Hematopoietic multipotent progenitor cell treated with erythropoietin and hydrocortisone succinate and interleukin-3 and kit ligand, for 17 days (in vitro differentiated cells): Measurements from ENCODE around the gene TMEM132D.

Experiments used
- DNase-seq: peaks from one replicate; pipeline ENCODE4 v3.0.0-alpha.2; 2015; ENCODE audit warnings: low spot score

TMEM132D gene

DNA sequence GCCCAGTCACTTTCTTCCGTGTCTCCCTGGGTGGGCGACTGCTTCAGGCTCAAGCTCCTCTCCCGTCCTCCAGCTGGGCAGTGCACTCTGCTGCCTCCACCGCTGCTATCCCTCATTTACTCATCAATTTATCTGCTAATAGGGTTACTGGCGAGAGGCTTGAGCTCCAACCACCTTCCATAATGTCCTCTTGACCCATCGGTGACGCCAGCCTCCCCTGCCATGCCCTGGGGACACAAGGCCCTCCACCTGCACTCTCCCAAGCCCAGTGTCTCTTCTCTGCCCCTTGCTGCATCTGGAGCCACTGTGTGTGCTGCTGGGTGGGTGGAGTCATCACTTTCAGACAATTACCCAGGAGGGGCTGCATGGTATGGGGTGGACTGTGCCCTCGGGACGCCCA, 78.5 kb downstream of the TMEM132D start:
- no peak for DNase-seq

DNA sequence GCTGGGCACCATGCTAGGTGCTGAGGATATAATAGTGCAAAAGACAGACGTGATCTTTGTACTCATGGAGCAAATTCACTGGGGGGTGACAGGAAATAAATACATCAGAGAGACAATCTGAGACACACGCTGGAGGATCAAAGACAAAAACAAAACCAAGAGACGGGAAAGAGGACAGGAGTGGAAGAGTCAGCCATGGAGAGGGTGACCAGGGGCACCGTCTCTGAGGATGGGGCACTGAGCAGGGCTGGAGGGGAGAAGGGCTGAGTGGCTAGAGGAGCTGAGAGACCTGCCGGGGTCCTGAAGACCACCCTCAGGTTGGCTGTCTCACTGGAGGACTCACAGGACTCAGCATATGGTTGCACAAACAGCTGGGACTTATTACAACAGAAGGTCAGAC, 81.9 kb downstream of the TMEM132D start:
- DNase-seq = no peak

DNA sequence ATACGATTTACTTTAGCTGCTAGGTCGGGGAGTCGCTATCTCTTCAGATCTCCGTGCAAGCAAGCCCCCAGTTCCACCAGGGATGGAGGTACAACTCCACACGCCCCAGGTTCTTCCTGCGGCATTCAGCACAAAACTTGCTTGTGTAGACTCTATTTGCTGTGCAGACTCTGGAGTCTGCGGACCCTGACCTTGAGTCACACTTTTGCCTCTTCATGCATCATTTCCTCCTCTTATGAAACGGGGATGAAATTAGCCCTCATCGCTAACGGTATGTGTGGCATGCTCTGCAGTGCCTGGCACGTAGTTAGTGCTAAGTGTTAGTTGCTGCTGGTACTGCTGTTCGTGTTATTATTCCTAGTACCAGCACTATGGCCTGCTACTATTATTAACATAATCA, 84.4 kb downstream of the TMEM132D start:
- no peak for DNase-seq

DNA sequence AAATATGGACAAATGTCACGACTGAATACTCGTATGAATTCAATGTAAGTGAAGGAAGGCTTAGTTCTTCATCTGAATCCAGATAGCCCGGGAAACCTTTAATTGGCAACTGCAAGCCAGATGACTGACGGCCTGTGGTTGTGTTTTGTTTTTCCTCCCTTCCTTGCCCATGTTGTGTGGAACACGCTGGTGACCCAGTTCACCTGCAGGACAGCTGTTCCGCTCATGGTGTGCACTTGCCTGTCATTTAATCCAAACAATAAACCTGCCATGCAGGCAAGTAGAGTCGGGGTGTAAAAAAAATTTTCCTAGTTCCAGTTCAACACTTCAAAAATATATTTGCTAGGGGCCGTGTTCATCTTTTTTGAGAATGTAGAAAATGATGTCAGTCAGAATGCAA, 88.0 kb downstream of the TMEM132D start:
- no peak for DNase-seq

DNA sequence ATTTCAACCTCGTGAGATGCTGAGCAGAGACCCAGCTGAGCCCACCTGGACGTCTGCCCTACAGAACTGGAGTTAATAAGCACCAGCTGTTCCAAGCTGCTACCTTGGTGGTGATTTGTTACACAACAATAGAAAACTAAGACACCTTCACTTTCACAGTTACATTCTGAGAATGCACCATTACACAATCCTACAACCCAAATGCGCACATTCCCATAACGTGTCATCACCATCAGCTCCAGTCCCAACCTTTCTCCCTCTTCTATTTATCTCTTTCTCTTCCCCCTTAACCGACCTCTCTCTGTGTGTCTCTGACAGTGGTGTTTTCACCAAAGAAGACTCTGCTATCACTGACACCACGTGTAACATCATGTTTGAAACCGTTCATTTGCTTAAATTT, 91.9 kb downstream of the TMEM132D start:
- DNase-seq = no peak

DNA sequence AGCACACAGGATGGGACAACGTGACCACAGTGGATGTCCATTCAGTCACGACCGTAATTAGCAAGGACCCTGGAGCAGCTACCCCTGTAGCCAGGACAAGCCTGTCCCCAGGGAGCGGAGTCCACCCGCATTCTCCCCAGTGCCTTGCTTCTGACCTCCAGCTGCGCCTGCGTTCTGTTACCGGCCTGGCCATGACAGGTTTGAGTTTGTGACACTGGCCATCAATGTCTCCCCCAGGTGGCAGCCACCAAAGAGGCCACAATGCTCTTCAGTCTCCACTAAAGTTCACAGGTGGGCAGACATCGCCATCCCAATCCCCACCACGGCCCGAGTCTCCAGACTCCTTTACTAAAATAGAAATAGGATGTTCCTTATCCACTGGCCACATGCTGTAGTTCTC, 96.7 kb downstream of the TMEM132D start:
- DNase-seq = no peak

DNA sequence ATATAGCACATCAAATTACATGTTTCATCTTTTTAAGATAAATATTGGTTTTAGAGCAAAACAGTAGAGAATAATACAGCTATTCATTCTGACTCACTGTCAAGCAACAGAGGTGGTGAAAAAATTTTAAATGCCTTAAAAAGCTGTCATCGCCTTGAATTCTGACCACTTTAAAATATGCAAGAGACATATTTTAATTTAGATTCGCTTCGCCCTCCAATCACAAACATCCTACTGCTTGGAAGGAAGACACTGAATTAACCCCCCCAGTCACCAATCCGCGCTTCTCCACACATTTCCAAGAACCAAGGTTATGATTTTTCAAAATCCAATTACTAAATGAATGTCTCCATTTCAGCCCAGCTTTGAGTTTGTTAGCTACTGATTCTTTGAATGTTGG, 112.4 kb downstream of the TMEM132D start:
- no peak for DNase-seq

DNA sequence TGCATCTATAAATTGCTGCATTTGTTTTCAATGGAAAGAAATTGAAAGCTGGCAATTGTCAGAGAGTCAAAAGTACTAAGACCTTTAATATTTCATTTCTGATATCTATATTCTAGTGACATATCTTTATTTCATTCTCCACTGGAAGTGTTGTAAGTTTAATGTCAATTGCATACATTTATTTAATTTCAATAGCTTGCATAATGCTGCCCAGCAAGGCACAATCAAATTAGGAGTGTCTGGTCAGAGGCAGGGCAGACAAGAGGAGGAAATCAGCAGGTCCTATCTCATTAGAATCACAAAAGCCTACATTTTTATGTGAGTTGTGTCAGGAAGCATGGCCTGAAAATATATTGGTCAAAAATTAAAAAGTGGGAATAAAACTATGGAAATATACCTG, 112.9 kb downstream of the TMEM132D start:
- no peak for DNase-seq

DNA sequence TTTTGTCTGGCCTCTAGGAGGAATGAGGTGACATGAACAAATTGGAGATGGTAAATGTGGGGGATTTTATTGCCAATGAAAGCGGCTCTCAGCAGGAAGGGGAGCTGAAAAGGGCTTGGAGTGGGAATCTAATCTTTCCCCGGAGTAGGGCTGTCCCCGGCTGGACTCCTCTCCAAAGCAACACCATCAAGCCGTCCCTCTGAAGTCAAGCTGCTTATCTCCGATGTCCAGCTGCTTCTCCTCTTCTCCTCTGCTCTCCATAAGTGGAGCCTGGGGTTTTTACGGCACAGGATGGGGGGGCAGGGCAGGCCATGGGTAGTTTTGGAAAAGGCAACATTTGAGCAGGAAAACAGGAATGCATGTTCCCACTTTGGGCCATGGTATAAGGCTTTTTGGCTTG, 113.5 kb downstream of the TMEM132D start:
- no peak for DNase-seq

DNA sequence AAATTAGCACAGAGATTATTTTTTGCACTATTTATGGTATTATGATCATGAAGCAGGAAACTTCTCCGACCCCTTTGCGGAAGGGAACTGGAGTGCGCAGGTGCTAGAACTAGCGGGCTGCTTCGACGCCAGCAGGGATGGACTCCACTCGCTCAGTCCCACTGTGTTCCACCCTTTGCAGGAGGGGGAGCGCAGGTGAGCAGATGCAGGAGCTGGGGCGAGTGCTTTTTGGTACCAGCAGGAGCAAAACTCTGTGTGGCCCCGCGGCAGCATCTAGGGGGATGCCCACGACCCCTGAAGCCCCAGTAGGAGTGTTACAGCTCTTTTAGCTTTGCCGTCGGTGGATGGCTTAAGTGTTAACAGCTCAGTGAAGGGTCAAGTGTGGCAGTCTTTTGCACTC, 113.9 kb downstream of the TMEM132D start:
- DNase-seq = no peak

DNA sequence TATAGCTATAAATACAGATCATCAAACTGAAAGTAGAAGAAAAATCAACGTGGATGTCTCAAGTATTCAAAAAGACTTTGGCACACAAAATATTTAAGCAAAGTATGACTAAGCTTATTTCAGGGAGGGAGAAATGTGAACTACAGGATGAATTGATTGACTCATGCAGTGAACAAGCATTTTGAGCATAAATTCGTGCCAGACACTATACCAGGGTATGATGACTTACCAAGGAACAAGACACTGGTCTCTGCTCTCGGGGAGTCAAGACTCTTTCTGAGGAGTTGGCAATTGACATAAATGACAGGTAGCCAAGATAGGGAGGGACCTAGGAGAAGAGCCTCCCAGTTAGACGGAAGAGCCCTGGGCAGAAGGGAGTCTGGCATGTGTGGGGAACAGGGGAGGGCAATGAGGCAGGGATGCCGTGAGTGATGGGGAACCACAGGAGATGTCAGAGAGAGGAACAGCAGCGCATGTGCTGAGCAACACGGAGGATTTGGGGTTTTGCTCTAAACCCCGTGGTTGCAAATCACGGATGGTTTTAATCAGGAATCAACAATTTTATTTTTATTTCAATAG, 115.2 kb downstream of the TMEM132D start:
- DNase-seq = no peak

DNA sequence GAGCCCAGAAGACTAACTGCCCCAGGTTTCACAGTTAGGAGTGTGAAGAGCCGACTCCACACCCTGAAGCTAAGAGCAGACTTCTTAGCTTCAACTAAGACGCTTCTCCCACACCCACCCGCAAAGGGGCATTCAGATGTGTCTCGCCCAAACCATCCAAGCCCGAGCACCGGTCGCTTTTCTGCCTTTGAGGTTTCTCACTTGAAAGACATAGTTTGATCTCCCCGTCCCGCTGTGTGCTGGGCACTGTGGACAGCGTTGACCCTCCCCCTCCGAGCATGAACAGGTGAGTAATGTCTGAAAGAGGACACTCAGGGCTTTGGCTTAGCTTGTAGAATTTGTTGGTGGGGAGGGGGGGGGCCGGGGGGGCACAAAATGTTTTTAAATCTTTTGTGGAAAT, 123.8 kb downstream of the TMEM132D start:
- no peak for DNase-seq

DNA sequence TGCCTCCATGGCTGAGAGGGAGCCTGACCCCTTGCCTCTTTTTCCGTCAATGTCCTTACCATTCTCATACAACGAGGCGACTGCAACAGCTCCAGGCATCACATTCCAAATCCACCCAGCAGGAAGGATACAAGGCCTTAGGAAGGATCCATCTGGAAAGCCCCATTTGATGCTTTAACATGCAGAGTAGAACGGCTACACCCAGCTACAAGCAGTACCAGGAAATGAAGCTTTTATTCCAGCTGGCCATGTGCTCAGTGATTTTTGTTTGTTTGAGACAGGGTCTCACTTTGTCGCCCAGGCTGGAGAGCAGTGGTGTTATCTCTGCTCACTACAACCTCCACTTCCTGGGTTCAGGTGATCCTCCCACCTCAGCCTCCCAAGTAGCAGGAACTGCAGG, 124.8 kb downstream of the TMEM132D start:
- no peak for DNase-seq

DNA sequence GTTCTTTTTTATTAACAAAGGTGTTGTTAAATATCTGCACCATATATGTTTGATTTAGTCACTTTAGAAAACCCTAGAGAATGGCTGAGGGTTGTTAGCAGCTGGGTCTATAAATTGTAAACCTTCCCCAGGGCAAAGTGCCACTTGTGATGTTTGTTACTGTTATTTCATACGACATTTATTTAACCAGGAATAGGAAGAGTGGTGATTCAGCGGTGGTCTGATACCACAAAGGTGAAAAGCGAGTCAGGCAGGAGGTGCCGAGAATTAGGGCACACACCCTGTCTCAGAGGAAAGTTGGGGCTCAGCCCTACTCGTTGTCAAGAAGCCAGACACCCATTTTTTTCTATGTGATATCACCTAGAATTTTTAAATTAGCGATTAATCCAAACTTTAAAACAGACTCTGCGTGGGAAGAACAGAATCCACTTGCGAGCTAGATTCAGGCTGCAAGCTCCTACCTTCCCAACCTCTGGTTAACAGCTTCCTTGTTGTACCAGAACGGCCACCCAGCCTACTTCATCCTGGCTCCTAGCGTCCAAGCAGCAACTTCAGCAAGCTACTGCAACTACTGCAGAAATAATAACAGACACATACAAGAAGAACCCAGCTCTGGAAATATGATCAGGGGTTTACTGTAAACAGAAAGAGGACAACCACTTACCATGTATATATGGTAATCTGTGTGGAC, 126.7 kb downstream of the TMEM132D start:
- DNase-seq = no peak

DNA sequence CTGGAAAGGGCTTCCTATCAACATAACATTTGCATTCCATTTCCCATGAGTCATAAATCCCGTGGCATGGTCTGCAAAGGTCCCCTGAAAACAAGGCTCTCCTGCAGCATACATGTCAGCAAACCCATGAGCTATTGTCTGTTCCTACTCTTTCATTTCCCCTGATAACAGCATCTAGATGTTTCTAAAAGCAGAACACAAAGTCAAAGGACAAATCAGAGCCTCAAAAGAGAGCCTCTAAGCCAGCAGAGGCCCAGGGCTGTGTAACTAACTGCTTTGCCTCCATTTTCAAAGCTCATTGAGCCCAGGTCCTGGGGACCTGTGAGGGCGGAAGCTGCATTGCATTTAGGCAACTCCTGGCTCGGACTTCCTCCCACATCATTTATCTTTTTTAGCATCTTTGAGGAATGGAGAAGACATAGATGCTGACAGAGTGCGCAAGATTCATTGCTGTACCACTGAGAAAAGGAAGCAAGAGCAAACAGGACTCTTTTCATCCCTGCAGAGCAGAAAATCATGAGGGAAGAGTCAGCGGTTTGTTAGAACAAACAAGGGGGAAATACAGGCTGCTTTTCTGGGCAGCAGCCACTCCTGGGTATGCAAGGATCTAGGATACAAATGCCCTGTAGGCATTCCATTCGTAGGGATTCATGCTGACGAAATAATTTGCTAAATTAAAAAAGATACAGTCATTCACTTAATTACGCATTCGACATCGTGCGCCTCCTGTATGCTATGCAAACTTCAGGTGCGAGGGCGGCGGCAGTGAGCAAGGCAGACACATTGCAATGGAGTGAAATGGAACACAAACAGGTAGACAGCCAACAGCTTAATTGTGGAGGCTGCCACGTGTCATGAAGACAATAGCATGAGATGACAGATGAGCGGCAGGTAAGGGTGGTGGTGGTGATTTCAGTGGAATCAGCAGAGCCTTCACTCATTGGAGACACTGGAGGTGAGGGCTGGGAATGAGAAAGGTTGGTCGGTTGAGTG, 131.0 kb downstream of the TMEM132D start:
- DNase-seq = no peak

DNA sequence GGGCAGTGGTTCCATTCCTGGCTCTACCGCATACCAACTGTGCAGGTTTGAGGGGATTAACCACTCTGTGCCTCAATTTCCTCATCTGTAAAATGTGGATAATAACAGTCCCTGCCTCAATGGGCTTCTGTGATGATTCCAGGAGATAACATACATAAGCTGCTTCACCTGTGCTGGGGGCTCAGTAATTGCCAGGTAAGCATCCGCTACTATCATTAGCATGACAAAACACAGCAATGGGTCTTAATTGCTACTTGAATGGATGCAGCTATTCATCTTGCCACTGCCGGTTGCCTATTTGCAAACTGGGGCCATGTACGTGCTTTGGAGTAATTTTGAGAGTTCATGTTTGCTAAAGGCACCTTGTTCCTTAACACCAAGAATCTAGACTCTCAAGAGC, 132.6 kb downstream of the TMEM132D start:
- DNase-seq = no peak

DNA sequence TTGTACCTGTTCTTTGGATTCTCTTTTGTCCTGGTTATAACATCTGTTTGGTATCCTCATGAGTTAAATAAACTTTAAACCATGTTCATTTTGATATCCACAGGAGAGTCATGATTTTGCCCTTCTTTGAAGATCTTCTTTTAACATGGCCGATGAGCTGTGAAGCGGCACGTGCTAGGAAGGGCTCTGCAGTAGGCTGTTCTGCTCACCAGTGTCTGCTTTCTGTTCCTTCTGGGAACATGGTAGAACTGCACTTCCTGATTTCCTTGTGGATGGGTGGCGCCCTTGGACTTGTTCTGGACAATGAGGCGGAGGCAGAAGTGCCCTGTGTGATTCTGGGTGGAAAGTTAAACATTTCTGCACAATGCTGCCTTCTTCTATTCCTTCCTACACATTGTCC, 138.1 kb downstream of the TMEM132D start:
- no peak for DNase-seq

DNA sequence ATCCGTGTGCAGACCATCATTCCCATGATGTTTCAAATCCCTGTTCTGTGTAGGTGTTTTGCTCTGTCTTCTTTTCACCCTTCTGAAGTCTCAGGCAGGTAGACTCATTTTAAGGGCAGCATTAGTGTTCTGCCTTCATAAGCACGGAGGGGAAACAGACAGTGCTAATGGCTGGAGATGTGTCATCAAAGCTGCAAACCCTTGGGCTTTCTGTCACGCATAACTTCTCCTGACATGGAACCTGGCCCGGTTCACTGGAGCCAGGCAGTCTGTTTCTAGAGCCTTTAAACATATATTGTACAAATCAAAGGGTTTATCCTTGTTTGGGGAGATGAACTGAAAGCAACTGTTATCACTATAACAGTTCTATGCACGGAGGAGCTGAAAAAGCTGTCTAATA, 141.4 kb downstream of the TMEM132D start:
- DNase-seq = no peak

DNA sequence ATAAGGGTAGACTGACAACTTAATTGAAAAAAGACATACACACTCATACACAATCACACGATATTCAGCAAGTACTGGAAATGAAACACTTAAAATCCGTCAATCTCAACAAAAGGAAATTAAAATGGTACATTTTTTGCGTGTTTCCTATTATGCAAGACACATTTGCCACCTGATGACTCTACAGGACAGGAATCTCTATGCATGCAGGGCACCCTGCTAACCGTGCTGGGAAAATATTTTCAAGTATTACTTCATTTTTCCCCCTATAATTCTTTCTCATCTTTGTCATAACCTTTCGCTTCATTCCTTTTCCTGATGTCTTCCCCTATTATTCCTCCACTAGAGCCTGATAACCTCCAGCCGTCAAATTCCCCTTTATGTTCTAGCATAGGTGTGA, 150.2 kb downstream of the TMEM132D start:
- no peak for DNase-seq

DNA sequence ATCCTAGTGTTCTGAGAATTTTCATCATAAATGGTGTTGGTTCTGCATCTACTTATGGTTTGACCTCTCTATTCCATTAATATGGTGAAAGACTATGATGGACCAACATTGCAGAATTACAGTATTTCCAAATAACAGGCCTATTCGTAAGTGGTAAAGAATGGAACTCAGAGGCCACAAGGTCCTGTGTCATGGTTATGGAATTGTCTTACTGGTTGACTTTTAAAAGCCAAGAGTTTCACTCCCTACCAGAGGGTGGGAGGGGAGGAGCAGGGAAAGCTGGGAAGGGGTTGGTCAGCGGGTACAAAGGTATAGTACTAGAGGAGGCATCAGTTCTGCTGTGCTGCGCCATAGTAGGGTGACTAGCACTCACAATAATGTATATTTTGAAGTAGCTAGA, 153.4 kb downstream of the TMEM132D start:
- DNase-seq = no peak

DNA sequence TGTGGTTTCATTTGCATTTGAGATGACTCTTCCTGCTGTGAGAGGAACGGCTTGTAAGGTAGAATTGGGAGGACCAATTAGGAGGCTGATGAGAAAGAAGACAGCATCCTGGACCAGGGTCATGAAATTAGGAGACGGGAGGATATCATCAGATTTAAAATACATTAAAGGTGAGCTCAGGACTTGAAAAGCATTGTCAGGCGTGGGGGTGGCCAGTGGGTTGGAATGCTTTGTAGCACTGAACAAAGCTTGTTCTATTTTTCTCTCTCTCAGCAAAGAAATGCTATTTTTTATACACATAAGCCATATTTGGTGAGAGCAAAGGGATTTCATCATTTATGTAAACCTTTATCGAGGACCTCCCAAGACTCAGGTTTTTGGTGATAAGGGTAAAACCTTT, 157.5 kb downstream of the TMEM132D start:
- DNase-seq = no peak

DNA sequence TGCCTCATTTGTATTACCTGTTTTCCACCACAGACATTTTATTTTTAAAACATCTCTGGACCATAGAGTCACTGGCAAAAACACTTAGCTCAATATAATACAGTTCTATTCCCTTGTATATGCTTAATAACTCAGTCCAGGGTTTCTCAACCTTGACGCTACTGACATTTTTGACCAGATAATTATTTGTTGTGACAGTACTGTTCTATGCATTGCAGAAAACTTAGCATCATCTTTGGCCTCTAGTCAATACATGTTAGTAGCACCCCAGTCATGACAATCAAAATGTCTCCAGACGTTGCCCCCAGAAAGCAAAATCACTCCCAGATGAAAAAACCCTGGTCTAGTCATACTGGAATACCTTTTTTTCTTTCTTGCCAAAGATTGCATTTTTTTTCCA, 174.7 kb downstream of the TMEM132D start:
- no peak for DNase-seq

DNA sequence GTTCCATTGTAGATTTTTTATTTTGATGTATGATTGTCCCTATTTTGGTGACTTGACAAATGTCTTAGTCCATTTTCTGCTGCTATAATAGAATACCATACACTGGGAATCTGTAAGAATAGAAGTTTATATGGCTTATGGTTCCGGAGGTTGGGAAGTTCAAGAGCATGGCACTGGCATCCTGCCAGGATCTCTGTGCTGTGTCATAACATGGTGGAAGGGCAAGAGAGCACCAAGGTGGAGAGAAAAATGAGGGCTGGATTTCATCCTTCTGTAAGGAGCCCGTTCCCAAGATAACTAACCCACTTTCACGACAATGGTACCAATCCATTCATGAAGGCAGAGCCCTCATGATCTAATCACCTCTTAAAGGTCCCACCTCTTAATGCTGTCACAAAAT, 176.7 kb downstream of the TMEM132D start:
- DNase-seq = no peak
